Middle frontal gyrus (tissue), 1 donor: Measurements from ENCODE around the gene NAALADL1.

Experiments used
- DNase-seq: peaks from one replicate; pipeline ENCODE4 v3.0.0-alpha.2; 2015; ENCODE audit warnings: low spot score; ENCODE audit errors: extremely low spot score

The NAALADL1 gene

DNA sequence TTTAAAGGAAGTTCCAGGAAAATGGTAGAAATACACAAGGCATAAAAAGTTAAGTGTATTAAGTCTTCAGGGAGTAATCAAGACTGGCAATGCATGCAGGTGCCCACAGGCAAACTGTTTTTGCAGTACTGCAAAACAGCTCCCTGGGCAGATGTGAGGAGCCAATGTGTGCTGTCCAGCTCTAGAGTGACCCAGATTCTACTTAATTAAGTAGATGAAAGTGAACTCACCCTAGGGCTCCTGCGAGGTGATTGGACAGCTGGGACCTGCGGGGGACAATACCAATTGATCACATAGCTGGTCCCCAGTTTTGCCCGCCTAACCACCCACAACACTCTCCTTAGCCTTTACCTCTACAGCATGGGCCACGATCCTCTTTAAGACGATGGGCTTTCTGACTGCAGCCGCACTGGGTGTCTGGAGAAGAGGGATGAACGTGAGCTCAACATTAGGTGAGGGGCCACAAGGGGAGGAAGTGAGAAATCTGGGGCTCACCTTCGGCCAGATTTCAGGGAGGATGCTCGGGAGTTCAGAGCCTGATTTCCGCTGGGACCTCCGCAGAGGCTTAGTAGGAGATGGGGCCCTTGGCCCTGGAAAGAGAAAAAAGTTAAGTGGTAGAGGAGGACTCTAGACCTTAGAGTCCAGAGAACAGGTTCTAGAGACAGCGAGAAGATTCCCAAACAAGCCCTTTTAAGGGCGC lies 24.9 kb upstream of the NAALADL1 start:
- no peak for DNase-seq

DNA sequence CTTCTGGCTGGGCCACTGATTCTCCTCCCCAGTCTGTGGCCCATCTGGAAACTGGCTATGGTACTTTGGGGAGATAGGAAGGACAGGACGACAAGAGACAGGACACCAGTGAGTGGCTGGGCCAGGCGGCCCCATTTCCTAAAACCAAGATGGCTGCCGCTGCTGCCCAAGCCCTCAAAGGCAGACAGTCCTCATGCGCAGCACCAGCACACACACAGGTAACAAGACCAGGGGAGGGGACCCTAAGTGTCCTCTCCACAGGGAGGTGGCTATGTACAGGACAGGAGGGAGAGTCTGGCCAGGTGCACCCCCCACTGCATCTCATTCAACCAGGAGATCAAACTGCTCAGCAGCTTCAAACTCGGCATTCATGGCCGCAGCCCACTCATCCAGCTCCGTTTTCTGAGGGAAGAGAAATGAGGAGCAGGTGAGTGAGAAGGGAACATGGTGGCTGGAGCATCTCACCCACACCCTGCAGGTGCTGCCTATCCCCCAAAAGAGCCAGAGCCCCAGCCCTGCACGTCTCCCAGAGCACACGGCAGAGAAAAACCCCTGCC lies 20.5 kb upstream of the NAALADL1 start:
- DNase-seq: no peak

- DNase-seq: no peak
These were observed 19.8 kb upstream of the NAALADL1 start for GRCh38 chr11:65078151-65078550.

DNA sequence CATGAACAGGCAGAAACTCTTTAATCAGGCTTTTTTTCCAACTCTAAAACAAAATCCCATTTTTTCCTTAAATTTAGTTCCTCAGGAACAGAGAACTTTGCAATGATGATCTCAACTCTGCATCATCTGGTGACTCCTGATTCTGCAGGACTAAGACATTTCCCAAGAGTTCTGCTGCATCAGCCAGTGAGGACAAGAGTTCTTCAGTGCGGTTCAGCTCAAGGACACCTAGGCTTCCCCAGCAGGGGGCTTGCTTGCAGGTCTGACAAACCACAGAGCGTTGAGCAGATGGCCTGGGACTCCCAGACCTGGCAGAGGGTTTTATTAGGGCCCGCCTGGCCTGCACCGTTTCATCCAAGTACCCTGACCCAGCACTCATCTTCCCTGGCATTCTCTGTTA lies 19.1 kb upstream of the NAALADL1 start:
- no peak for DNase-seq

GRCh38 chr11:65072631-65072966 lies 14.2 kb upstream of the NAALADL1 start:
- no peak for DNase-seq

DNA sequence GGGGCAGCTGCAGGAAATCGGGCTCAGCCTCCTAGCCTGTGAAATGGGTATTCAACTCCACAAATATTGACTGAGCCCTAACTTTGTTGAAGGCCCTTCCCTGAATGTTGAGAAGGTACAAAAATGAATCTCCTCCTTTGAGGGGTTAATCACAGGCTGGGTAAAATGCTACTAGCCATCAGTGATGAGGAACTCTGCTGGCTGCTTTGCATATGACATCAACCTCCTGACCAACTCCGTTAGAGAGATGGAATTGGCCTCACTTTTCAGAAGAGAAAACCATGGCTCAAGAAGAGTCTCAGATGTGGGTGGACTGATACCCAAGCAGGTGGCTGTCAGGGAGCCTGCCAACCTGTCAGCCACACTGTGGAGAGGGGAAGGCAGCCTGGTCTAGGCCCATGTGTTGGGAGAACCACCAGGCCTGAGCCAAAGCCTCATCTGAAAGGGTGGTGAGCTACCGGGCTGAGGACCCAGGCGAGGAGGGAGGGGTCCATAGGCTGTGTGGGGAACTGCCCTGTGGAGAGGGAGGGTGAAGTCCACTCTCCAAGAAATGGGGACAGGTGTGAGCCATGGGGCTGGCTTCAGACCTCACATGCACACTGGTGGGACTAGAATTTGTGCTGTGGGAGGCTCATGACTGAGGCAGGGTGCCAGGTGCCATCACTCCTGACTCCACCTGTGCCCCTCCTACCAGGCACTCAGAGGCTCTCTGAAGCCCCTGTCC lies 13.7 kb upstream of the NAALADL1 start:
- DNase-seq: no peak

GRCh38 chr11:65069217-65069616 lies 10.9 kb upstream of the NAALADL1 start:
- DNase-seq: no peak

DNA sequence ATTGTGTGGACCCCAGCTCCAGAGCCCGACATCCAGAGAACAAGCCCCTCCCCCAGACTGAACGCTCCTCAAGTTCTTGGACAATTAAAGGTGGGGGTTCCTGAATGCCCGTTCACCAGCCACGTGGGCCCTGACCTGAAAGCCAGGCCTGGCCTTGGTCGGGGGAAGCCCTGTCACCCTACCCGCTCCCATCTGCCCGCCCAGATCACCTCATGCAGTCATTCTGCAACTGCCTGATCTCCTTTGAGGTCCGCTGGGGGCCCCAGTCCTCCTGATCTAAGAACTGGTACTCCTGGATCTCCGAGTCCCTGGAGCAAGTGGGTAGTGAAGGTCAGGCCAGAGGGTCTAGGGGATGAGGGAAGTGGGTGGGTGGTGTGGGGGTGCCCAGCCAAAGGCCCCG lies 9.1 kb upstream of the NAALADL1 start:
- DNase-seq: no peak

DNA sequence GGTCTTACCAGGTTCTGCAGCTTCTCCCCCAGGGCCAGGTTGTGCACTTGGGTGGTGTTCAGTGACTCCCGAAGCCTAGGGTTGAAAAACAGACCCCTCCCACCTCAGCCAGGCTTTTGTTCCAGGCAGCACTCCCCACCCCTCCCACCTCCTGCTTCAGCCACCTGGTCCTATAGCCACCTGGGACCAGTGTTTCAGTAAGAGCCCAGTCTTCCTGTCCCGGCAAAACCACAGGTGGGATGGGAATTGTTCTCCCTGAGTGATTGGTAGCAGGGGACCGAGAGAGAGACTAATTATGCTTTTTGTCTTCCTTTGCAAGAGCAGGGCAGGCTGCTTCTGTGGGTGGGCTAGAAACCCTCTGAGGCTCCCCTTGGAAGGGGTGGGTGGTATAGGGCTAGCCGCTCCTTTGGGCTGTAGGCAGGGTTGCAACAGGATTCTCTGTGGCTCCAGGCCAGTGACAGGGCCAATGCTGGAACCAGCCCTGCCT lies 8.5 kb upstream of the NAALADL1 start:
- no peak for DNase-seq

GRCh38 chr11:65066315-65066714 lies 8.0 kb upstream of the NAALADL1 start:
- DNase-seq: no peak

DNA sequence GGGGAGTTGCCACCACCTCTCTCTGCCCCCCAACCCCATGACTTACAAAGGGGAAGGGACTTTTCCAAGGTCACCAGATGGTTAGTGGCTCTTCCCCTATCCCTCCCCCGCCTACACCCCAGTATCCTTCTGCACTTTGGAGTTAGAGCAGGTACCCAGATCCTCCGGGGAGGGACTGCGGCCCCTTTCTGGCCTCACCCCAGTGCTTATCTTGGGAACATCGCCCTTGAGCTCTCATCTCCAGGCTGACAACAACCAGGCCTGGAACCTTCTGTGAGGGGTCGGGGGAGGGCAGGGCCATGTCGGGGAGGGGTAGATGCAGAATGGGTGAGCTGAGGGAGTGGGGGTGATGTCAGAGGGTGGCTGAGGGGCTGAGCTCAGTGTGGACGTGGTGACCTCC lies 7.5 kb upstream of the NAALADL1 start:
- no peak for DNase-seq

GRCh38 chr11:65064847-65065240 lies 6.5 kb upstream of the NAALADL1 start:
- no peak for DNase-seq

GRCh38 chr11:65063532-65063931 lies 5.2 kb upstream of the NAALADL1 start:
- no peak for DNase-seq

DNA sequence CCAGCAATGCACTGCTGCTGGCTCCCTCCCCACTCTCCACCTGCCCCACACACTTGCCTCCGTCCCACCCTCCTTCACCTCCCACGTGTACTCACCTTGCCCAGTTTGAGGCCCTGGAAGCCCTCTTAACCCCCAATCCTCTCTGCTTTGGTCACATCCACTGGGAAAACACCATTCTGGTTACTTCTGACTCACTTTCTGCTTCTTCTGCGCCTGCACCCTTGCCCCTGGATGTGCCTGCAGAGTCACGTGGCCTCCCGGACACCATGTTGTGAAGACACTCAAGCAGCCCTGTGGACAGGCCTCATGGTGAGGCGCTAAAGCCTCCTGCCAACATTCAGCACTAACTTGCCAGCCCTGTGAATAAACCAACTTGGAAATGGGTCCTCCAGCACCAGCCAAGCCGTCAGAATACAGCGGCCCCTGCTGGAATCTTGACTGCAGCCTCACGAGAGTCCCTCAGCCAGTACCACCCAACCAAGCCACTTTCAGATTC lies 2.6 kb upstream of the NAALADL1 start:
- no peak for DNase-seq

DNA sequence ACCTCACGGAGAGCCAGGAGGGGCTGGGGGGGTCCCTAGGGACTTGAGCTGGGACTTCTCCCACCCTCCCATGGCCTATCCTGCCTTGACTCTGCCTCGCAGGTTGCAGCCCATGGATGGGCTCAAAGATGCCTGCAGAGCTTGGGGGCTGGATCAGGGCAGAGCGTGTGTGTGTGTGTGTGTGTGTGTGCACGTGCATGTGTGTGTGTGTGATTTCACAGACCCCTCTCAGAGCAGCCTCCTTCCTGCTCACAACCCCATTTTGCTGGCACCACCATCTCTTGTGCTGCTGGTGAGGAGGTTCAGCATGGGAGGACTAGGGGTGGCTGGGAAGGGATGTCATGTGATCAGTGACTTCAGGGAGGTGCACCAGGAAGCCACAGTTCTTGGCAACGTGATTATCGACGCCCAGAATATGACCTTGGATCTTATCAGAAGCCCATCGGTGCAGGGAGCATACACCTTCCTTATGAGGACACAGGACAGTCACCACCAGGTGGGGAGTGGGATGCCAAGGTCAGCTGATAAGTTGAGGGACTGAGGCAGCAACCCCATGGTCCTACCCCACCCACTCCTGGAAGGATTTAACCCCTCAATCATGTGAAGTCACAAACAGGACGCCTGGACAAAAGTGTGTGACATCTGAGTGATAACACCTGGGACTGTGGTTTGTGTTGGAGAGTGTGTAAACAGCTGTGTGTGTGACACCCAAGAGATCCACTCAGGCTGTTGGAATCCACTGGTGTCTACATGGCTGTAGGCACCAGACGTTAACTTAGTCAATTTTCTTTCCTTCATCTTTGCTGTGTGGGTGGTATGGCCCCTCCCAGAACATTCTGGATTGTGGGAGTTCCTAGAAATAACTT lies 1.8 kb upstream of the NAALADL1 start:
- no peak for DNase-seq

DNA sequence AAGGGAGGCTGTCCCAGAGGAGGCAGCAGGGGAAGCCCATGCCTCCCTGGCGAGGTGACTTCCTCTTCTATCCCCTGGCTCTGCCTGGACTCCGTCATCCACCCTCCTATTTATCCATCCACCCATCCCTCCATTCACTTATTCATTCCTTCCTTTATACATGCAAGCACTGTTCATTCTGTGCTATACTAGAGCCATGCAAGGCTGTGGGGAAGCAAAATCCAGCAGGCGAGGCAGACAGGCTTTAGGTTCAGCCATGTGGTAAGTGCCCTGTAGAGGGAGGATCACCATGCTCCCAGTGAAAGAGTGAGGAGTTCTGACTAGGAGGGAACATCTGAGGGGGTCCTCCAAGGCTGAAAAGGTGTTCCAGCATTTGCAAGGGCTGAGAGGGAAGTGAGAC lies 1.2 kb upstream of the NAALADL1 start:
- DNase-seq: no peak

- no peak for DNase-seq
These were observed 341 bp downstream of the NAALADL1 start for GRCh38 chr11:65058012-65058411.

- no peak for DNase-seq
These were observed 827 bp downstream of the NAALADL1 start for GRCh38 chr11:65057526-65057925.

DNA sequence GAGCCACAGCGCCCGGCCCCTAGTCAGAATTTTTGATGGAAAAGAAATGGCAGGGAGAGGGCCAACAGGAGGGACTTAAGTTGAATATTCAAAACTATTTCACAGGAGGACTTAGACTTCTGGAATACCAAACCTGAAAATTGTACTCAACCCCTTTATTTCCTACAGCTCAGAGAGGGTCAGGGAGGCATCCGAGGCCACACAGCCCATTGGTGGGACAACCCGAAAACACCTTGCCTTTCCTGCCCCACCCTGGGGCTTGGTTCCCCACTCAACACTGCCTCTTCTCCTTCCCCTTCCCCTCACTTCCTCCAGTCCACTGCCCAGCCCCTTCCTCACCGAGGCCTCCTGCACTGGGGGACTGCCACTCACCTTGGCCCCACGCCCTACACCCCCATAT lies 1.4 kb downstream of the NAALADL1 start:
- no peak for DNase-seq

GRCh38 chr11:65055538-65055937 lies 2.8 kb downstream of the NAALADL1 start:
- DNase-seq: no peak

GRCh38 chr11:65053827-65054508 lies 4.4 kb downstream of the NAALADL1 start:
- no peak for DNase-seq
